Keratinocyte (primary cell): ENCODE results near the gene ARPC5. TPM values are rescaled to one million over a fixed set of nuclear protein-coding genes. Genes with fewer than 3 reads are reported as not detected.

ENCODE experiments used
- DNase-seq: peaks from one replicate; pipeline ENCODE4 v3.0.0-alpha.2; 2011; ENCODE audit warnings: low read depth, missing footprints, low spot score
- FAIRE-seq: peaks from 2 replicates; lab custom pipeline; 2011; peaks lifted over from hg19 to GRCh38; lab: Jason Lieb, UNC
- H2AFZ ChIP-seq: 2 replicates; pipeline ENCODE4 v1.6.0; 2012; ENCODE audit warnings: low read length, control low read depth, inconsistent platforms; ENCODE audit not compliant: control insufficient read depth
- H3K27ac ChIP-seq: 2 replicates; pipeline ENCODE4 v1.5.1; 2011; ENCODE audit warnings: low read length; ENCODE audit not compliant: control insufficient read depth, insufficient read depth
- H3K27me3 ChIP-seq: 3 replicates; pipeline ENCODE4 v1.6.0; 2011; ENCODE audit warnings: low read length; ENCODE audit not compliant: control insufficient read depth, insufficient read depth; ENCODE audit errors: extremely low read depth
- H3K36me3 ChIP-seq, 2 experiments: 2 replicates in 1 of 2; 3 replicates in 1 of 2; pipeline ENCODE4 v1.5.1; 2011; ENCODE audit warnings: low read length in 2 of 2, mild to moderate bottlenecking in 1 of 2; ENCODE audit not compliant: control insufficient read depth in 2 of 2, insufficient read depth in 2 of 2; ENCODE audit errors: extremely low read depth in 1 of 2
- H3K4me1 ChIP-seq: 3 replicates; pipeline ENCODE4 v1.5.1; 2011; ENCODE audit warnings: low read length; ENCODE audit not compliant: control insufficient read depth, insufficient read depth; ENCODE audit errors: extremely low read depth
- H3K4me2 ChIP-seq: 3 replicates; pipeline ENCODE4 v1.6.0; 2011; ENCODE audit warnings: low read depth, low read length; ENCODE audit not compliant: control insufficient read depth, insufficient read depth; ENCODE audit errors: extremely low read depth
- H3K4me3 ChIP-seq, 3 experiments: fragments of 200-600 bp in 1 of 3; sonication (generic) in 1 of 3; 2 replicates in 2 of 3; 3 replicates in 1 of 3; pipeline ENCODE4 v1.5.1; 2011 to 2016; ENCODE audit warnings: low read length in 3 of 3, mild to moderate bottlenecking in 3 of 3, control low read depth in 2 of 3, inconsistent platforms in 1 of 3, low read depth in 1 of 3, mixed read lengths in 1 of 3, mixed run types in 1 of 3, moderate library complexity in 1 of 3; ENCODE audit not compliant: control insufficient read depth in 2 of 3, insufficient read depth in 2 of 3; ENCODE audit errors: extremely low read depth in 1 of 3
- H3K79me2 ChIP-seq: 2 replicates; pipeline ENCODE4 v1.6.0; 2012; ENCODE audit warnings: low read length; ENCODE audit not compliant: control insufficient read depth, insufficient read depth
- H3K9ac ChIP-seq: 3 replicates; pipeline ENCODE4 v1.6.0; 2011; ENCODE audit warnings: low read length; ENCODE audit not compliant: control insufficient read depth, insufficient read depth; ENCODE audit errors: extremely low read depth
- H3K9me1 ChIP-seq: 3 replicates; pipeline ENCODE4 v1.6.0; 2011; ENCODE audit warnings: low read length; ENCODE audit not compliant: control insufficient read depth, insufficient read depth; ENCODE audit errors: extremely low read depth
- H3K9me3 ChIP-seq: 2 replicates; pipeline ENCODE4 v1.5.1; 2012; ENCODE audit warnings: low read depth, low read length; ENCODE audit not compliant: control insufficient read depth
- H4K20me1 ChIP-seq: 3 replicates; pipeline ENCODE4 v1.6.0; 2011; ENCODE audit warnings: low read length; ENCODE audit not compliant: control insufficient read depth, insufficient read depth; ENCODE audit errors: extremely low read depth
- CTCF ChIP-seq, 3 experiments: IDR thresholded peaks in 1 of 3; conservative IDR thresholded peaks in 1 of 3; optimal IDR thresholded peaks in 1 of 3; 2 replicates in 2 of 3; 3 replicates in 1 of 3; pipeline versions ENCODE3 to v1.5.1; 2011; ENCODE audit warnings: low read length in 3 of 3, mild to moderate bottlenecking in 3 of 3, moderate library complexity in 2 of 3, control low read depth in 1 of 3, inconsistent platforms in 1 of 3; ENCODE audit not compliant: insufficient read depth in 2 of 3; ENCODE audit errors: extremely low read depth in 1 of 3
- EZH2 ChIP-seq: IDR thresholded peaks from one replicate; pipeline ENCODE4 v1.6.1; 2012; ENCODE audit warnings: inconsistent platforms, mild to moderate bottlenecking, low read length, moderate library complexity
- dilution Hi-C: fragments of 300-500 bp; cut with MboI; formaldehyde crosslinking; loops from one replicate; pipeline ENCODE4 v1.7.0; 2020; ENCODE audit warnings: low sequenced_read_pairs; ENCODE audit not compliant: extremely low pct_ligation_motif_present
- polyA plus RNA-seq, 5 experiments: library from polyadenylated mRNA; depleted of rRNA in 3 of 5; stranded (reverse) in 3 of 5; stranded (forward) in 1 of 5; unstranded in 1 of 5; fragments of >200 nt; gene quantifications; 1 replicate in 1 of 5; 2 replicates in 3 of 5; 3 replicates in 1 of 5; pipeline versions ENCODE4 v1.2.1 to v1.2.3, GENCODE V29; 2011 to 2012; ENCODE audit warnings: missing spikeins in 2 of 5, low read depth in 1 of 5, low replicate concordance in 1 of 5

Gene ARPC5
- polyA plus RNA-seq, 1 donor (not counting 4 experiments of a cell fraction or from before 2014, with no cell fraction given) = 255 TPM

- Histone ChIP-seq H3K9me3 (no peaks in the 10 kb centered on the region), H3K9me1 (no peaks in the 10 kb centered on the region), H3K79me2 (no peaks in the 10 kb centered on the region), H3K27me3 (no peaks in the 10 kb centered on the region), H3K27ac (no peak overlapping the region), H2AFZ (no peak overlapping the region), H3K4me2 (no peak overlapping the region), H3K36me3 (no peaks in the 10 kb centered on the region), H4K20me1 (no peaks in the 10 kb centered on the region), H3K4me1 (no peaks in the 10 kb centered on the region), H3K4me3 (no peak overlapping the region), H3K9ac (no peak overlapping the region)
- FAIRE-seq (no peak), DNase-seq (no peak)
- dilution Hi-C loops = no loop called here
- no peak for TF ChIP-seq CTCF (optimal IDR thresholded peaks at IDR 0.05 in 1 of 3, IDR thresholded peaks at IDR 0.05 in 1 of 3, conservative IDR thresholded peaks at IDR 0.05 in 1 of 3; ENCODE audit: extremely low read depth in 1 of 3, insufficient read depth in 2 of 3, low read length in 3 of 3)
- no peak for TF ChIP-seq EZH2
Measured at GRCh38 chr1:183674886-183675285, 39.3 kb upstream of the ARPC5 start.

- dilution Hi-C loops = no loop called here
- H3K36me3 ChIP-seq = no peaks in the 10 kb centered on the region
- no peak overlapping the region for H3K4me3 ChIP-seq
- no peaks in the 10 kb centered on the region for H3K9me3 ChIP-seq
- H3K4me2 ChIP-seq = no peak overlapping the region
- H3K4me1 ChIP-seq = no peaks in the 10 kb centered on the region
- H3K27me3 ChIP-seq = no peaks in the 10 kb centered on the region
- DNase-seq = no peak
- no peak overlapping the region for H3K27ac ChIP-seq
- TF ChIP-seq EZH2 = no peak
- TF ChIP-seq CTCF (optimal IDR thresholded peaks at IDR 0.05 in 1 of 3, IDR thresholded peaks at IDR 0.05 in 1 of 3, conservative IDR thresholded peaks at IDR 0.05 in 1 of 3; ENCODE audit: extremely low read depth in 1 of 3, insufficient read depth in 2 of 3, low read length in 3 of 3) = no peak
- H3K79me2 ChIP-seq = no peaks in the 10 kb centered on the region
- no peaks in the 10 kb centered on the region for H4K20me1 ChIP-seq
- no peak overlapping the region for H2AFZ ChIP-seq
- no peak overlapping the region for H3K9ac ChIP-seq
- no peak for FAIRE-seq
- no peaks in the 10 kb centered on the region for H3K9me1 ChIP-seq
Measured at GRCh38 chr1:183674339-183674738, 38.8 kb upstream of the ARPC5 start.
